Vagina (tissue), 2 donors: Measurements from ENCODE around the gene NYNRIN. TPM values are rescaled to one million over a fixed set of nuclear protein-coding genes. Genes with fewer than 3 reads are reported as not detected.

ENCODE experiments used
- DNase-seq, 2 donors: peaks; one replicate each; pipeline ENCODE4 v3.0.0-alpha.2; 2017; ENCODE audit errors: extremely low spot score in 2 of 2
- H3K27ac ChIP-seq: fragments of 200-600 bp; sonication (generic); one replicate; pipeline ENCODE4 v1.5.1; 2019
- H3K27me3 ChIP-seq: fragments of 200-600 bp; sonication (generic); one replicate; pipeline ENCODE4 v1.5.1; 2019
- H3K36me3 ChIP-seq, 2 donors: fragments of 200-600 bp; sonication (generic); one replicate each; pipeline ENCODE4 v1.5.1; 2017 to 2019
- H3K4me1 ChIP-seq: fragments of 200-600 bp; sonication (generic); one replicate; pipeline ENCODE4 v1.5.1; 2019
- H3K4me3 ChIP-seq, 2 donors: fragments of 200-600 bp; sonication (generic); 1 replicate in 1 of 2; 2 replicates in 1 of 2; pipeline ENCODE4 v1.5.1; 2016 to 2019
- H3K9me3 ChIP-seq: fragments of 200-600 bp; sonication (generic); one replicate; pipeline ENCODE4 v1.5.1; 2019
- CTCF ChIP-seq, 3 experiments: fragments of 450-650 bp in 2 of 3; fragments of 200-600 bp in 1 of 3; sonication (generic) in 1 of 3; IDR thresholded peaks; one replicate each; pipeline ENCODE4 v1.5.1; 2017 to 2019; ENCODE audit warnings: antibody characterized with exemption in 3 of 3, mild to moderate bottlenecking in 2 of 3, moderate library complexity in 2 of 3
- POLR2A ChIP-seq, 2 donors: fragments of 450-650 bp; IDR thresholded peaks; one replicate each; pipeline ENCODE4 v1.6.1; 2017; ENCODE audit warnings: antibody characterized with exemption in 2 of 2, mild to moderate bottlenecking in 2 of 2, moderate library complexity in 2 of 2
- POLR2AphosphoS5 ChIP-seq, 2 donors: sonication (generic); formaldehyde crosslinking; IDR thresholded peaks; one replicate each; pipeline ENCODE4 v1.9.0; 2017; ENCODE audit warnings: antibody characterized with exemption in 2 of 2, mild to moderate bottlenecking in 2 of 2, low read depth in 1 of 2; ENCODE audit not compliant: insufficient read depth in 1 of 2
- intact Hi-C: fragments of 100-400 bp; cut with DNase I; formaldehyde crosslinking; loops from one replicate; pipeline ENCODE4 v1.15.1; 2023
- total RNA-seq: library from RNA; depleted of rRNA; stranded (reverse); fragments of >200 nt; gene quantifications from one replicate; pipeline ENCODE4 v1.2.3, GENCODE V29; 2016

The NYNRIN gene
- total RNA-seq, 1 donor from 2014 or later, result 14.7 TPM

- DNase-seq, result no peak
- TF ChIP-seq POLR2AphosphoS5 (IDR thresholded peaks at IDR 0.05; ENCODE audit: insufficient read depth in 1 of 2, low read depth in 1 of 2), result no peak
- TF ChIP-seq POLR2A (IDR thresholded peaks at IDR 0.05), result no peak
- no peak for TF ChIP-seq CTCF (IDR thresholded peaks at IDR 0.05)
- no peaks in the 10 kb centered on the region for H3K9me3 ChIP-seq
- intact Hi-C loops, result loop anchor here (5.0 kb wide), 1 partner anchor 192 kb away; the partner anchor contains the start of gene TINF2
- H3K4me1 ChIP-seq, result peaks cover 61% of the 10 kb centered on the region
- peaks cover 0 to 52% of the 10 kb centered on the region in 2 donors for H3K36me3 ChIP-seq
- no peak overlapping the region for H3K4me3 ChIP-seq
- no peak overlapping the region for H3K27ac ChIP-seq
- no peaks in the 10 kb centered on the region for H3K27me3 ChIP-seq
Observed at GRCh38 chr14:24434036-24434435, 35.2 kb downstream of the NYNRIN start.

- H3K4me1 ChIP-seq, result peaks cover 57% of the 10 kb centered on the region
- intact Hi-C loops, result loop anchor here (5.0 kb wide), 1 partner anchor 192 kb away; the partner anchor contains the start of gene TINF2
Observed at GRCh38 chr14:24434676-24435075, 35.9 kb downstream of the NYNRIN start.

GRCh38 chr14:24435192-24435810, 36.5 kb downstream of the NYNRIN start:
- no peak for TF ChIP-seq CTCF (IDR thresholded peaks at IDR 0.05)
- no peak for TF ChIP-seq POLR2A (IDR thresholded peaks at IDR 0.05)
- no peak for TF ChIP-seq POLR2AphosphoS5 (IDR thresholded peaks at IDR 0.05; ENCODE audit: insufficient read depth in 1 of 2, low read depth in 1 of 2)
- intact Hi-C loops, result no loop called here
- Histone ChIP-seq H3K36me3 (peaks cover 0 to 65% of the 10 kb centered on the region in 2 donors), H3K4me3 (no peak overlapping the region), H3K9me3 (no peaks in the 10 kb centered on the region), H3K4me1 (peaks cover 63% of the 10 kb centered on the region), H3K27ac (no peak overlapping the region), H3K27me3 (no peaks in the 10 kb centered on the region)
- DNase-seq, result peak in 1 of 2 donors; percentile 37

More at GRCh38 chr14:24434676-24435075, 35.9 kb downstream of the NYNRIN start:
- Histone ChIP-seq H3K27me3 (no peaks in the 10 kb centered on the region), H3K36me3 (peaks cover 0 to 59% of the 10 kb centered on the region in 2 donors), H3K4me3 (no peak overlapping the region), H3K9me3 (no peaks in the 10 kb centered on the region), H3K27ac (no peak overlapping the region)
- peak in 1 of 2 donors; percentile 58 for DNase-seq
- TF ChIP-seq CTCF (IDR thresholded peaks at IDR 0.05) (no peak), POLR2A (IDR thresholded peaks at IDR 0.05) (no peak), POLR2AphosphoS5 (IDR thresholded peaks at IDR 0.05; ENCODE audit: insufficient read depth in 1 of 2, low read depth in 1 of 2) (no peak)

GRCh38 chr14:24435998-24436354, 37.2 kb downstream of the NYNRIN start:
- Histone ChIP-seq H3K27me3 (no peaks in the 10 kb centered on the region), H3K36me3 (peaks cover 0 to 66% of the 10 kb centered on the region in 2 donors), H3K4me1 (peaks cover 63% of the 10 kb centered on the region), H3K27ac (peak overlapping the region; percentile 67), H3K4me3 (no peak overlapping the region), H3K9me3 (no peaks in the 10 kb centered on the region)
- TF ChIP-seq POLR2A (IDR thresholded peaks at IDR 0.05) (no peak), CTCF (IDR thresholded peaks at IDR 0.05) (no peak), POLR2AphosphoS5 (IDR thresholded peaks at IDR 0.05; ENCODE audit: insufficient read depth in 1 of 2, low read depth in 1 of 2) (no peak)
- intact Hi-C loops, result no loop called here
- no peak for DNase-seq

GRCh38 chr14:24436355-24437019, 37.7 kb downstream of the NYNRIN start:
- peak in 1 of 2 donors; percentile 88 for DNase-seq
- TF ChIP-seq POLR2A (IDR thresholded peaks at IDR 0.05), result no peak
- peak; percentile 32 to 92 for TF ChIP-seq POLR2AphosphoS5 (IDR thresholded peaks at IDR 0.05; ENCODE audit: insufficient read depth in 1 of 2, low read depth in 1 of 2)
- TF ChIP-seq CTCF (IDR thresholded peaks at IDR 0.05), result peak; percentile 58 to 88 (median 81)
- Histone ChIP-seq H3K36me3 (peaks cover 0 to 66% of the 10 kb centered on the region in 2 donors), H3K4me1 (peaks cover 63% of the 10 kb centered on the region), H3K27ac (peak overlapping the region; percentile 67), H3K27me3 (no peaks in the 10 kb centered on the region), H3K9me3 (no peaks in the 10 kb centered on the region), H3K4me3 (no peak overlapping the region)
- intact Hi-C loops, result no loop called here
